Liver (tissue), 9 donors: ENCODE data around the gene ZNF205. TPM values are rescaled to one million over a fixed set of nuclear protein-coding genes. Genes with fewer than 3 reads are reported as not detected.

ENCODE experiments used
- DNase-seq: peaks from one replicate; pipeline ENCODE4 v3.0.0-alpha.2; 2017; ENCODE audit warnings: low spot score
- H3K27ac ChIP-seq, 2 donors: one replicate each; pipeline ENCODE4 v1.7.0; 2013; ENCODE audit warnings: inconsistent platforms in 2 of 2, low read length in 2 of 2, control low read depth in 1 of 2, low read depth in 1 of 2, mild to moderate bottlenecking in 1 of 2
- H3K27me3 ChIP-seq, 4 donors: one replicate each; pipeline versions ENCODE4 v1.6.1 to v1.7.0; 2013; ENCODE audit warnings: low read length in 3 of 4, inconsistent platforms in 1 of 4, mild to moderate bottlenecking in 1 of 4, moderate library complexity in 1 of 4; ENCODE audit not compliant: control insufficient read depth in 4 of 4, insufficient read depth in 4 of 4
- H3K36me3 ChIP-seq, 4 donors: one replicate each; pipeline versions ENCODE4 v1.6.1 to v1.7.0; 2013; ENCODE audit warnings: low read length in 3 of 4, mild to moderate bottlenecking in 3 of 4, low read depth in 1 of 4, moderate library complexity in 1 of 4; ENCODE audit not compliant: control insufficient read depth in 4 of 4, insufficient read depth in 3 of 4
- H3K4me1 ChIP-seq, 4 donors: one replicate each; pipeline versions ENCODE4 v1.6.1 to v1.7.0; 2013; ENCODE audit warnings: low read length in 3 of 4, mild to moderate bottlenecking in 3 of 4, moderate library complexity in 1 of 4; ENCODE audit not compliant: control insufficient read depth in 4 of 4, insufficient read depth in 4 of 4
- H3K4me3 ChIP-seq, 3 donors: one replicate each; pipeline versions ENCODE4 v1.6.1 to v1.7.0; 2013; ENCODE audit warnings: low read length in 3 of 3, control low read depth in 1 of 3, low read depth in 1 of 3, mild to moderate bottlenecking in 1 of 3
- H3K9ac ChIP-seq, 2 donors: one replicate each; pipeline ENCODE4 v1.7.0; 2013; ENCODE audit warnings: low read length in 2 of 2, mild to moderate bottlenecking in 2 of 2, moderate library complexity in 2 of 2, control low read depth in 1 of 2, low read depth in 1 of 2
- H3K9me3 ChIP-seq, 4 donors: one replicate each; pipeline versions ENCODE4 v1.6.1 to v1.7.0; 2013; ENCODE audit warnings: low read length in 3 of 4; ENCODE audit not compliant: control insufficient read depth in 4 of 4
- GABPA ChIP-seq, 2 donors: IDR thresholded peaks in 1 of 2; conservative IDR thresholded peaks in 1 of 2; 2 replicates each; pipeline ENCODE4 v1.6.1; 2016; ENCODE audit warnings: antibody characterized with exemption in 2 of 2, mild to moderate bottlenecking in 1 of 2, moderate library complexity in 1 of 2
- HNF4A ChIP-seq, 2 donors: conservative IDR thresholded peaks; 2 replicates each; pipeline ENCODE4 v1.6.1; 2016; ENCODE audit warnings: antibody characterized with exemption in 2 of 2, mild to moderate bottlenecking in 2 of 2
- HNF4G ChIP-seq: IDR thresholded peaks from 2 replicates; pipeline ENCODE4 v1.6.1; 2016; ENCODE audit warnings: antibody characterized with exemption
- JUND ChIP-seq, 2 donors: IDR thresholded peaks; 2 replicates each; pipeline ENCODE4 v1.6.1; 2016; ENCODE audit warnings: antibody characterized with exemption in 2 of 2
- RAD21 ChIP-seq, 2 donors: IDR thresholded peaks; 2 replicates each; pipeline ENCODE4 v1.6.1; 2016; ENCODE audit warnings: antibody characterized with exemption in 2 of 2, mild to moderate bottlenecking in 2 of 2
- RXRA ChIP-seq, 2 donors: IDR thresholded peaks; 2 replicates each; pipeline ENCODE4 v1.6.1; 2017 to 2018; ENCODE audit warnings: antibody characterized with exemption in 2 of 2, mild to moderate bottlenecking in 1 of 2
- SP1 ChIP-seq: IDR thresholded peaks from 2 replicates; pipeline ENCODE4 v1.6.1; 2018; ENCODE audit warnings: antibody characterized with exemption, mild to moderate bottlenecking
- TAF1 ChIP-seq: conservative IDR thresholded peaks from 2 replicates; pipeline ENCODE4 v1.6.1; 2016; ENCODE audit warnings: antibody characterized with exemption, mild to moderate bottlenecking
- YY1 ChIP-seq: IDR thresholded peaks from 2 replicates; pipeline ENCODE4 v1.6.1; 2016; ENCODE audit warnings: antibody characterized with exemption, mild to moderate bottlenecking
- WGBS: extraction: QIAGEN DNeasy Blood & Tissue Kit; methylation state at CpG from one replicate; pipeline ENCODE4 v1.1.7; 2013; 5-methylcytosine and 5-hydroxymethylcytosine counted together
- polyA plus RNA-seq, 2 donors: library from polyadenylated mRNA; stranded (reverse) in 1 of 2; unstranded in 1 of 2; fragments of 200-250 nt in 1 of 2; fragments of >200 nt in 1 of 2; fragmentation: Nextera tagmentation in 1 of 2; extraction: Ambion mirVana in 1 of 2; gene quantifications; one replicate each; pipeline versions ENCODE4 v1.2.1 to v1.2.3, GENCODE V29; 2013 to 2015
- total RNA-seq, 2 donors: library from RNA; depleted of rRNA; stranded (reverse); fragments of >200 nt; gene quantifications; one replicate each; pipeline ENCODE4 v1.2.3, GENCODE V29; 2014
- TF ChIP-seq, protein P1 (sequence below): fragments of 150-350 bp; IDR thresholded peaks from 2 replicates; pipeline ENCODE4 v1.5.1; 2017; ENCODE audit warnings: improper control_type of control experiment, low read depth, low read length; ENCODE audit not compliant: missing input control
- TF ChIP-seq, protein P2 (sequence below): IDR thresholded peaks from 2 replicates; pipeline ENCODE4 v1.6.1; 2016; ENCODE audit warnings: antibody characterized with exemption
- TF ChIP-seq, protein P3 (sequence below): IDR thresholded peaks from 2 replicates; pipeline ENCODE4 v1.6.1; 2016; ENCODE audit warnings: antibody characterized with exemption
- donor health status: healthy.
- donor health status: healthy.
- donor health status: healthy.
- donor health status: healthy.
- donor health status: healthy.

ZNF205 gene
- total and polyA plus RNA-seq, 4 donors, result 2.0 to 6.9 (median 5.0) TPM

DNA sequence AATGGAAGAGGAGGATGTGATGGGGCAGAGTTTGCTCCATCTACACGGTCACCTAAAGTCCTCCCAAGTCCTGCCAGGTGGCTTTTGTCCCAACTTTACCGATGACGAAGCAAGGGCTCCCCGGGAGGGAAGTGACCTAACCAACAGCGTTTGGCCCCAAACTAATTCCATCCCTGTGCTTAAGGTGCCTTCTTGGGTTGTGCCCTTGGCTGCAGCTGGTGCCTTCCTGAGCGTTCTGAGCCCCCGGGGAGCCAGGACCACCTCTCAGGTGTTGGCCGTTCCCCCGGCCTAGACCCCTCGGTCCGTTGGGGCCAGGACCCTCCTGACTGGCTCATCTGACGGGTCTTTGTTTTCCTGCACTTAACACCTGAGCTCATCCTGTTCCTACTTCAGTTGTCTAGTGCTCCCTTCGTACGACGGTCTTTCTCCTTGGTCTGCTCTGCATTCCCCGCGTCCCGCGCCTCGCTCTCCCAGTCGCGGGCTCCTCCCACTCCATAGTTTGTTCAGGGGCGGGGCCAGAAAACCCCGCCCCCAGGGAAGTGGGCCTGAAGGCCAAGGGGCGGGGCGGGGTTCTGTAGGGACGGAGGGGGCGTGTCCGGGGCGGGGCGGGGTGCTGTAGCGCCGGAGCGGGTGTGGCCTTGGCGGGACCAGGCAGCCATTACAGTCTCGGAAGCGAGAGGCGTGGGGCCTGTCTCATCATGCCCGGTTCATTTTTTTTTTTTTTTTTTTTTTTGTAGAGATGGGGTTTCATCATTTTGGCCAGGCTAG lies 12.5 kb upstream of the ZNF205 start:
- H3K27me3 ChIP-seq, result no peaks in the 10 kb centered on the region
- H3K27ac ChIP-seq, result no peak overlapping the region
- H3K36me3 ChIP-seq, result no peaks in the 10 kb centered on the region

DNA sequence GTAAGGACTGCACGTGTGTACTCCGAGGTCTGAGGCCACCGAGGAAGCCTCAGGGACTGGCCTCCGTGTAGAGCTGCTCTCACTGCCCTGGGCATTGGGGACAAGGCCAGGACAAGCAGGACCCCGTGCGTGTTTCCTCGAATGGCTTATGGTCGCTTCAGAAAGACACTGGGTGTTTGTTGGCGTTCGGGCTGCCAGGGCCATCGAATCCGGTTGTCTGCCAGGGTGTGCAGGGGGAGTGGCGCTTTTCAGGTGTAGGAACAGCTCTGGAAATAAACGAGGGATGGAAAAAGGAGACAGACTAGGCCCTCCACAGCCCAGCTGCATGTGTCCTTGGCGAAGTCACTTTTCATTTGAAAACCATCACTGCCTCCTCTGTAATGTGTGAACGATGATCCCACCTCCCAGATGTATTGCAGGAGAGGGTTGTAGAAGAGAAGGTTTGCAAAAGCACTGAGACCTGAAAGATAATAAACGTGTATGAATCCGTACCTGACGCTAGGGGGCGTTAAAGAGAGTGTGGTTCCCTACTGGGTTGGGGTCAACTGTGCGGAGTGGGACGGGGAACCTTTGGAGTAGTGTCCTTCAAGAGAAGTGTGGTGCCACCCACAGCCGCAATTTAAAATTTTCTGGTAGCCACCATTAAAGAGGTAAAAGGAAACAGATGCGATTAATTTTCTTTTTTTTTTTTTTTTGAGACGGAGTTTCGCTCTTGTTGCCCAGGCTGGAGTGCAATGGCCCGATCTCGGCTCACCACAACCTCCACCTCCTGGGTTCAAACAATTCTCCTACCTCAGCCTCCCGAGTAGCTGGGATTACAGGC lies 11.2 kb upstream of the ZNF205 start:
- H3K27me3 ChIP-seq, result no peaks in the 10 kb centered on the region
- no peaks in the 10 kb centered on the region for H3K36me3 ChIP-seq
- no peak overlapping the region for H3K4me3 ChIP-seq
- DNase-seq, result no peak
- H3K4me1 ChIP-seq, result peaks cover 0 to 20% (median 7%) of the 10 kb centered on the region in 4 donors
- WGBS, result 58% methylated on average over 29 of the region's 29 CpGs
- no peak for TF ChIP-seq TAF1
- TF ChIP-seq HNF4G, result no peak
- no peak for TF ChIP-seq JUND (IDR thresholded peaks at IDR 0.05)
- TF ChIP-seq HNF4A (conservative IDR thresholded peaks at IDR 0.05), result no peak
- TF ChIP-seq, protein P1, sequence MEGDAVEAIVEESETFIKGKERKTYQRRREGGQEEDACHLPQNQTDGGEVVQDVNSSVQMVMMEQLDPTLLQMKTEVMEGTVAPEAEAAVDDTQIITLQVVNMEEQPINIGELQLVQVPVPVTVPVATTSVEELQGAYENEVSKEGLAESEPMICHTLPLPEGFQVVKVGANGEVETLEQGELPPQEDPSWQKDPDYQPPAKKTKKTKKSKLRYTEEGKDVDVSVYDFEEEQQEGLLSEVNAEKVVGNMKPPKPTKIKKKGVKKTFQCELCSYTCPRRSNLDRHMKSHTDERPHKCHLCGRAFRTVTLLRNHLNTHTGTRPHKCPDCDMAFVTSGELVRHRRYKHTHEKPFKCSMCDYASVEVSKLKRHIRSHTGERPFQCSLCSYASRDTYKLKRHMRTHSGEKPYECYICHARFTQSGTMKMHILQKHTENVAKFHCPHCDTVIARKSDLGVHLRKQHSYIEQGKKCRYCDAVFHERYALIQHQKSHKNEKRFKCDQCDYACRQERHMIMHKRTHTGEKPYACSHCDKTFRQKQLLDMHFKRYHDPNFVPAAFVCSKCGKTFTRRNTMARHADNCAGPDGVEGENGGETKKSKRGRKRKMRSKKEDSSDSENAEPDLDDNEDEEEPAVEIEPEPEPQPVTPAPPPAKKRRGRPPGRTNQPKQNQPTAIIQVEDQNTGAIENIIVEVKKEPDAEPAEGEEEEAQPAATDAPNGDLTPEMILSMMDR, result peak; percentile 40
- TF ChIP-seq, protein P2, sequence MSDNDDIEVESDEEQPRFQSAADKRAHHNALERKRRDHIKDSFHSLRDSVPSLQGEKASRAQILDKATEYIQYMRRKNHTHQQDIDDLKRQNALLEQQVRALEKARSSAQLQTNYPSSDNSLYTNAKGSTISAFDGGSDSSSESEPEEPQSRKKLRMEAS, result no peak
- no peak for TF ChIP-seq RXRA (IDR thresholded peaks at IDR 0.05)
- peak in 1 of 2 donors; percentile 51 for TF ChIP-seq RAD21 (IDR thresholded peaks at IDR 0.05)
- no peaks in the 10 kb centered on the region for H3K9me3 ChIP-seq
- no peak overlapping the region for H3K9ac ChIP-seq
- H3K27ac ChIP-seq, result no peak overlapping the region

More for the DNA sequence above, 12.5 kb upstream of the ZNF205 start:
- H3K4me1 ChIP-seq, result peaks cover 0 to 16% (median 7%) of the 10 kb centered on the region in 4 donors
- TF ChIP-seq RXRA (IDR thresholded peaks at IDR 0.05), result peak; percentile 22 to 33
- peak in 1 of 2 donors; percentile 45 for TF ChIP-seq GABPA (IDR thresholded peaks at IDR 0.05 in 1 of 2, conservative IDR thresholded peaks at IDR 0.05 in 1 of 2)
- TF ChIP-seq, protein P2, result no peak
- no peak for TF ChIP-seq RAD21 (IDR thresholded peaks at IDR 0.05)
- TF ChIP-seq YY1, result peak; percentile 84
- peak; percentile 64 for TF ChIP-seq SP1
- TF ChIP-seq, protein P3, sequence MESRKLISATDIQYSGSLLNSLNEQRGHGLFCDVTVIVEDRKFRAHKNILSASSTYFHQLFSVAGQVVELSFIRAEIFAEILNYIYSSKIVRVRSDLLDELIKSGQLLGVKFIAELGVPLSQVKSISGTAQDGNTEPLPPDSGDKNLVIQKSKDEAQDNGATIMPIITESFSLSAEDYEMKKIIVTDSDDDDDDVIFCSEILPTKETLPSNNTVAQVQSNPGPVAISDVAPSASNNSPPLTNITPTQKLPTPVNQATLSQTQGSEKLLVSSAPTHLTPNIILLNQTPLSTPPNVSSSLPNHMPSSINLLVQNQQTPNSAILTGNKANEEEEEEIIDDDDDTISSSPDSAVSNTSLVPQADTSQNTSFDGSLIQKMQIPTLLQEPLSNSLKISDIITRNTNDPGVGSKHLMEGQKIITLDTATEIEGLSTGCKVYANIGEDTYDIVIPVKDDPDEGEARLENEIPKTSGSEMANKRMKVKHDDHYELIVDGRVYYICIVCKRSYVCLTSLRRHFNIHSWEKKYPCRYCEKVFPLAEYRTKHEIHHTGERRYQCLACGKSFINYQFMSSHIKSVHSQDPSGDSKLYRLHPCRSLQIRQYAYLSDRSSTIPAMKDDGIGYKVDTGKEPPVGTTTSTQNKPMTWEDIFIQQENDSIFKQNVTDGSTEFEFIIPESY, result no peak
- WGBS, result 5% methylated on average over 39 of the region's 39 CpGs
- peak; percentile 97 for DNase-seq
- H3K9me3 ChIP-seq, result no peaks in the 10 kb centered on the region
- no peak overlapping the region for H3K9ac ChIP-seq
- H3K4me3 ChIP-seq, result peak overlapping the region in 1 of 3 donors; percentile 33
